Retinal pigment epithelial cell (primary cell): ENCODE measurements around the gene TAF6L.
"Not testable (repeated sequence)": the region's sequence is repeated elsewhere in the genome, so short reads cannot be mapped to it uniquely, and the experiment has no call there.

Source experiments
- DNase-seq: peaks from one replicate; pipeline ENCODE4 v3.0.0-alpha.2; 2010; ENCODE audit warnings: low read depth
- H3K4me3 ChIP-seq: 2 replicates; pipeline ENCODE4 v1.5.1; 2011; ENCODE audit warnings: mild to moderate bottlenecking, low read length, control low read depth, moderate library complexity
- TF ChIP-seq, protein P1 (sequence below): conservative IDR thresholded peaks from 2 replicates; pipeline ENCODE4 v1.5.1; 2011; ENCODE audit warnings: low read depth, low read length, control low read depth, inconsistent platforms

Gene TAF6L

GRCh38 chr11:62727165-62727871 lies 43.9 kb upstream of the TAF6L start, which contains the start of gene HNRNPUL2:
HNRNPUL2 (minus strand) TSS chr11:62727457; CDS start chr11:62727156, 301 bp downstream.
- peak; percentile 96 for DNase-seq
- TF ChIP-seq, protein P1, sequence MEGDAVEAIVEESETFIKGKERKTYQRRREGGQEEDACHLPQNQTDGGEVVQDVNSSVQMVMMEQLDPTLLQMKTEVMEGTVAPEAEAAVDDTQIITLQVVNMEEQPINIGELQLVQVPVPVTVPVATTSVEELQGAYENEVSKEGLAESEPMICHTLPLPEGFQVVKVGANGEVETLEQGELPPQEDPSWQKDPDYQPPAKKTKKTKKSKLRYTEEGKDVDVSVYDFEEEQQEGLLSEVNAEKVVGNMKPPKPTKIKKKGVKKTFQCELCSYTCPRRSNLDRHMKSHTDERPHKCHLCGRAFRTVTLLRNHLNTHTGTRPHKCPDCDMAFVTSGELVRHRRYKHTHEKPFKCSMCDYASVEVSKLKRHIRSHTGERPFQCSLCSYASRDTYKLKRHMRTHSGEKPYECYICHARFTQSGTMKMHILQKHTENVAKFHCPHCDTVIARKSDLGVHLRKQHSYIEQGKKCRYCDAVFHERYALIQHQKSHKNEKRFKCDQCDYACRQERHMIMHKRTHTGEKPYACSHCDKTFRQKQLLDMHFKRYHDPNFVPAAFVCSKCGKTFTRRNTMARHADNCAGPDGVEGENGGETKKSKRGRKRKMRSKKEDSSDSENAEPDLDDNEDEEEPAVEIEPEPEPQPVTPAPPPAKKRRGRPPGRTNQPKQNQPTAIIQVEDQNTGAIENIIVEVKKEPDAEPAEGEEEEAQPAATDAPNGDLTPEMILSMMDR: peak; percentile 22
- peak within 1 kb of the TSS; percentile 84 for H3K4me3 ChIP-seq

DNA sequence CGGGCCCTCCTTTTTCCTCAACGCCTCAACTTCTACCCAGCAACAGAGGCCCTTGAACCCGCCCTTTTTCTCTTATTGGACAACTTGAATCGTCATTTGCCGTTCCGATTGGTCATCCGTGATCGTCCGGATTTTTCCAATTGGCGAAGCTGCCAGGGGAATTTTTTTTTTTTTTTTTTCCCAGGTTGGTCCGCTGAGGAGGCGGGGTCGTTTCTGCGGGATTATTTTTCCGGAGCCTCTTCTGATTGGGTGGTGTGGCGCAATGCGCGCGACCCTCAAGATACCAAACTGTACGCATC lies 43.4 kb upstream of the TAF6L start:
- DNase-seq: peak; percentile 90
- H3K4me3 ChIP-seq: peak overlapping the region; percentile 84
- TF ChIP-seq, protein P1: no peak

DNA sequence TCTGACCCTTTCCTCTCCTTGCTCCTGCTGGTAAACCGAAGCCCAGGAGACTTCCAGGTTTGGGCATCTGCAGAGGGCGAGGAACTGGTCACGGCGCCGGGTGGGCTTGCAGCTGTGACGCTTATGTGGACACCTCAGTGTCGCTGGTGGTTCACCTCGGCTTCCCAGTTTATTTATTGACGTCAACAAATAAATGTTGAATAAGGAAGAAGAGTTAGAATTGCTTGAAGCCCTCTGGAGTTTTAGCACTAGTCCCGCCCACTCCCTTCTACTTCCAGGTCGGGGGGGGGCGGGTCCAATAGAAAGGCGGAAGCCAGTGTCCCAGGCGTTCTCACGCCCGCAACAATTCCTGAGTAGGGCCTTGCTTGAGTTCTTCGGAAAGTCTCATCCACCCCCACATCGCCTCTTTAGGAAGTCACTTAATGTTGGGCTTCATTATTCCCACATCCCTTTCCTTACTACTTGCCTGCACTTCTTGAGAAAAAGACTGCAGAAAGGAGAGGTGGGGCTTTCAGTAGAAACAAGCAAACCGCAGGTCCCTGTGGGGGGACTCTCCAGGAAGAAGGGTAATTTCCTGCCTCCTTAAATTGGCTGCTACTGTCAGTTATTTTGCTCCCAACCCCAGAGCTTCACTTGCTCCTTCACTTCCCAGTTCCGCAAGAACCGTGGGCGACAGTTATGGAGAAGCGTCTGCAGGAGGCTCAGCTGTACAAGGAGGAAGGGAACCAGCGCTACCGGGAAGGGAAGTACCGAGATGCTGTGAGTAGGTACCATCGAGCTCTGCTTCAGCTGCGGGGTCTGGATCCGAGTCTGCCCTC lies 42.8 kb upstream of the TAF6L start, which contains the start of gene TTC9C:
Gene TTC9C (plus strand): TSS at position 316 of the 818 bp plus-strand sequence. CDS start 363 bp downstream, at position 679.
- TF ChIP-seq, protein P1: no peak
- H3K4me3 ChIP-seq: peak within 1 kb of the TSS; percentile 84

DNA sequence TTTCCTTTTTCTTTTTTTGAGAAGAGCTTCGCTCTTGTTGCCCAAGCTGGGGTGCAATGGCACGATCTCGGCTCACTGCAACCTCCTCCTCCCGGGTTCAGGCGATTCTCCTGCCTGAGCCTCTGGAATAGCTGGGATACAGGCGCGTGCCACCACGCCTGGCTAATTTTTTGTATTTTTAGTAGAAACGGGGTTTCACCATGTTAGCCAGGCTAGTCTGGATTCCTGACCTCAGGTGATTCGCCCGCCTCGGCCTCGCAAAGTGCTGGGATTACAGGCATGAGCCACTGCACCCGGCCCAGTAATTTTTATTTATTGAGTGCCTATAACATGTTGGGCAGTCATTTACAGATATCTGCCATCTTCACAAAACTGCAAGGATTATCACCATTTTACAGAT lies 41.1 kb upstream of the TAF6L start:
- DNase-seq: not testable (repeated sequence)
- H3K4me3 ChIP-seq: peak overlapping the region; percentile 84

More for the DNA sequence above, 42.8 kb upstream of the TAF6L start, which contains the start of gene TTC9C:
- peak; percentile 46 for DNase-seq

DNA sequence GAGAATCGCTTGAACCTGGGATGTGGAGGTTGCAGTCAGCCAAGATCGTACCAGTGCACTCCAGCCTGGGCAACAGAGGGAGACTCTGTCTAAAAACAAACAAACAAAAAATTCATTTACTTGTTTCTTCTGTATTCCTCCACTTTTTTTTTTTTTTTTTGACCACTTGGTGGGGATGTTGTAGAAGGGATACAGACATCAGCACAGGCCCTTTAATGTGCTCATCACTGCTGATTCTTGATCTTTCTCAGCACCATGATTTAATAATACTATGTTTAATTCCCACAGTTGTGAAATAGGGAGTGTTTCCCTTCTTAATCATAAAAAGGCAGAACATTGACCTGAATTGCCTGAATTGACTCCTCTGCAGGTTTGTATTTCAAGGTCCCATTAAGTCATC lies 38.4 kb upstream of the TAF6L start:
- TF ChIP-seq, protein P1: peak; percentile 8
- DNase-seq: no peak
- no peak overlapping the region for H3K4me3 ChIP-seq

GRCh38 chr11:62737196-62737595 lies 34.0 kb upstream of the TAF6L start:
- no peak overlapping the region for H3K4me3 ChIP-seq
- DNase-seq: no peak
- TF ChIP-seq, protein P1: no peak

- DNase-seq: no peak
- TF ChIP-seq, protein P1: no peak
- no peak overlapping the region for H3K4me3 ChIP-seq
Measured at GRCh38 chr11:62747475-62748160, 23.6 kb upstream of the TAF6L start.

GRCh38 chr11:62749931-62750330 lies 21.3 kb upstream of the TAF6L start:
- H3K4me3 ChIP-seq, DNase-seq: not testable (repeated sequence)
